Activated CD8-positive, alpha-beta T cell treated with anti-CD3 and anti-CD28 coated beads, Interleukin-2, amount 10 ng/mL, durations not matched to agents 7 days and 5 days (primary cell): ENCODE measurements around the gene PPP1R11. TPM values are rescaled to one million over a fixed set of nuclear protein-coding genes. Genes with fewer than 3 reads are reported as not detected.

Source experiments
- ATAC-seq: fragments of 150-1000 bp; cut with Tn5 transposase; one replicate; pipeline ENCODE4 v1.10.0; 2021; ENCODE audit warnings: moderate library complexity
- CTCF ChIA-PET: fragments of 350-600 bp; sonication (Branson Sonifier 250); formaldehyde crosslinking; loops from one replicate; lab custom pipeline; 2021; ENCODE audit warnings: antibody characterized with exemption; lab: Charles Lee
- POLR2A ChIA-PET: fragments of 350-600 bp; sonication (Branson Sonifier 250); formaldehyde crosslinking; loops from one replicate; lab custom pipeline; 2021; ENCODE audit warnings: antibody characterized with exemption; lab: Charles Lee
- DNase-seq: peaks from one replicate; pipeline ENCODE4 v3.0.0-alpha.2; 2020
- H3K27ac Mint-ChIP-seq: one replicate; pipeline ENCODE4 v1.8.0; 2021; ENCODE audit warnings: mild to moderate bottlenecking, mixed read lengths
- H3K27me3 Mint-ChIP-seq: one replicate; pipeline ENCODE4 v1.8.0; 2021; ENCODE audit warnings: low read depth, mixed read lengths
- H3K36me3 Mint-ChIP-seq: one replicate; pipeline ENCODE4 v1.8.0; 2021; ENCODE audit warnings: low read depth, mixed read lengths
- H3K4me1 Mint-ChIP-seq: one replicate; pipeline ENCODE4 v1.8.0; 2021; ENCODE audit warnings: low read depth, mixed read lengths
- H3K4me3 Mint-ChIP-seq: one replicate; pipeline ENCODE4 v1.8.0; 2021; ENCODE audit warnings: mild to moderate bottlenecking, mixed read lengths
- H3K9me3 Mint-ChIP-seq: one replicate; pipeline ENCODE4 v1.8.0; 2022; ENCODE audit warnings: mixed read lengths; ENCODE audit not compliant: insufficient read depth
- total RNA-seq, 2 experiments: library from RNA; stranded (reverse); gene quantifications; one replicate each; pipeline ENCODE4 v1.2.3, GENCODE V29; 2021

Gene PPP1R11
- total RNA-seq, 2 experiments from 2014 or later, result 48.1 to 50.3 TPM

GRCh38 chr6:30041221-30041620, 25.8 kb upstream of the PPP1R11 start:
- ChIA-PET CTCF (interaction anchor here (0.7 to 1.2 kb wide), 3 partner anchors 19 to 391 kb away, joined by 3 read pairs; no protein-coding TSS in a partner anchor), POLR2A (no interaction called here)
- Mint-ChIP-seq H3K27me3 (no peaks in the 10 kb centered on the region), H3K9me3 (no peaks in the 10 kb centered on the region), H3K4me1 (peaks cover 13% of the 10 kb centered on the region), H3K36me3 (peaks cover 7% of the 10 kb centered on the region), H3K27ac (no peak overlapping the region), H3K4me3 (no peak overlapping the region)
- DNase-seq, result no peak
- no peak for ATAC-seq

- H3K27ac Mint-ChIP-seq, result no peak overlapping the region
- ChIA-PET CTCF (interaction anchor here (1.2 kb wide), 1 partner anchor 19 kb away, joined by 3 read pairs; no protein-coding TSS in a partner anchor), POLR2A (no interaction called here)
- no peaks in the 10 kb centered on the region for H3K27me3 Mint-ChIP-seq
- no peak for DNase-seq
- H3K9me3 Mint-ChIP-seq, result peaks cover under 1% of the 10 kb centered on the region
- no peak for ATAC-seq
- H3K4me3 Mint-ChIP-seq, result no peak overlapping the region
- peaks cover 10% of the 10 kb centered on the region for H3K36me3 Mint-ChIP-seq
- H3K4me1 Mint-ChIP-seq, result peaks cover 14% of the 10 kb centered on the region
Measured at GRCh38 chr6:30041821-30042220, 25.2 kb upstream of the PPP1R11 start.

GRCh38 chr6:30042476-30042875, 24.5 kb upstream of the PPP1R11 start:
- no peak for ATAC-seq
- CTCF ChIA-PET, result no interaction called here
- Mint-ChIP-seq H3K4me3 (no peak overlapping the region), H3K4me1 (peaks cover 17% of the 10 kb centered on the region), H3K36me3 (peaks cover 16% of the 10 kb centered on the region), H3K27me3 (no peaks in the 10 kb centered on the region), H3K9me3 (peaks cover 7% of the 10 kb centered on the region), H3K27ac (no peak overlapping the region)
- POLR2A ChIA-PET, result interaction anchor here (1.0 kb wide), 1 partner anchor 94 kb away, joined by 3 read pairs; no protein-coding TSS in a partner anchor
- no peak for DNase-seq

GRCh38 chr6:30042914-30043313, 24.1 kb upstream of the PPP1R11 start:
- Mint-ChIP-seq H3K36me3 (peaks cover 17% of the 10 kb centered on the region), H3K4me1 (peaks cover 18% of the 10 kb centered on the region), H3K9me3 (peaks cover 9% of the 10 kb centered on the region), H3K4me3 (no peak overlapping the region), H3K27ac (no peak overlapping the region), H3K27me3 (no peaks in the 10 kb centered on the region)
- DNase-seq, result no peak
- ChIA-PET CTCF (no interaction called here), POLR2A (interaction anchor here (1.0 kb wide), 1 partner anchor 94 kb away, joined by 3 read pairs; no protein-coding TSS in a partner anchor)
- no peak for ATAC-seq

- H3K36me3 Mint-ChIP-seq, result peaks cover 22% of the 10 kb centered on the region
- H3K9me3 Mint-ChIP-seq, result peaks cover 9% of the 10 kb centered on the region
- DNase-seq (no peak), ATAC-seq (no peak)
- ChIA-PET CTCF (no interaction called here), POLR2A (interaction anchor here (1.1 kb wide), 1 partner anchor 17 kb away, joined by 4 read pairs; no protein-coding TSS in a partner anchor)
- peaks cover 18% of the 10 kb centered on the region for H3K4me1 Mint-ChIP-seq
- no peak overlapping the region for H3K27ac Mint-ChIP-seq
- H3K27me3 Mint-ChIP-seq, result no peaks in the 10 kb centered on the region
- no peak overlapping the region for H3K4me3 Mint-ChIP-seq
Measured at GRCh38 chr6:30043744-30044143, 23.3 kb upstream of the PPP1R11 start.

GRCh38 chr6:30044630-30045029, 22.4 kb upstream of the PPP1R11 start:
- peaks cover 24% of the 10 kb centered on the region for H3K36me3 Mint-ChIP-seq

GRCh38 chr6:30047220-30047619, 19.8 kb upstream of the PPP1R11 start:
- Mint-ChIP-seq H3K36me3 (peaks cover 26% of the 10 kb centered on the region), H3K4me1 (peaks cover 18% of the 10 kb centered on the region), H3K27me3 (no peaks in the 10 kb centered on the region), H3K27ac (peak overlapping the region; percentile 78), H3K9me3 (peaks cover 9% of the 10 kb centered on the region), H3K4me3 (no peak overlapping the region)
- ChIA-PET CTCF (interaction anchor here (1.1 to 1.3 kb wide), 2 partner anchors 23 to 56 kb away, joined by 3 to 4 read pairs; no protein-coding TSS in a partner anchor), POLR2A (interaction anchor here (2.1 kb wide), 1 partner anchor 14 kb away, joined by 10 read pairs; the partner anchor contains the start of gene POLR1H)
- no peak for DNase-seq
- ATAC-seq, result no peak

More at GRCh38 chr6:30044630-30045029, 22.4 kb upstream of the PPP1R11 start:
- POLR2A ChIA-PET, result interaction anchor here (1.1 kb wide), 1 partner anchor 16 kb away, joined by 4 read pairs; no protein-coding TSS in a partner anchor
- ATAC-seq (no peak), DNase-seq (no peak)
- Mint-ChIP-seq H3K4me1 (peaks cover 18% of the 10 kb centered on the region), H3K27me3 (no peaks in the 10 kb centered on the region), H3K27ac (no peak overlapping the region), H3K4me3 (no peak overlapping the region), H3K9me3 (peaks cover 9% of the 10 kb centered on the region)
- CTCF ChIA-PET, result interaction anchor here (0.7 to 1.5 kb wide), 2 partner anchors 52 to 87 kb away, joined by 3 to 6 read pairs; no protein-coding TSS in a partner anchor

GRCh38 chr6:30053682-30054081, 13.3 kb upstream of the PPP1R11 start:
- peaks cover 40% of the 10 kb centered on the region for H3K36me3 Mint-ChIP-seq
- no peak overlapping the region for H3K27ac Mint-ChIP-seq
- no peaks in the 10 kb centered on the region for H3K4me1 Mint-ChIP-seq
- H3K9me3 Mint-ChIP-seq, result no peaks in the 10 kb centered on the region
- H3K27me3 Mint-ChIP-seq, result no peaks in the 10 kb centered on the region
- CTCF ChIA-PET, result no interaction called here
- no peak for DNase-seq
- H3K4me3 Mint-ChIP-seq, result no peak overlapping the region
- POLR2A ChIA-PET, result interaction anchor here (1.4 kb wide), 1 partner anchor 13 kb away, joined by 4 read pairs; the partner anchor contains the start of gene PPP1R11
- no peak for ATAC-seq

- ChIA-PET CTCF (interaction anchor here (1.2 kb wide), 1 partner anchor 48 kb away, joined by 3 read pairs; no protein-coding TSS in a partner anchor), POLR2A (no interaction called here)
- H3K36me3 Mint-ChIP-seq, result peaks cover 37% of the 10 kb centered on the region
- DNase-seq, result no peak
- ATAC-seq, result no peak
- no peak overlapping the region for H3K27ac Mint-ChIP-seq
- no peak overlapping the region for H3K4me3 Mint-ChIP-seq
- H3K9me3 Mint-ChIP-seq, result no peaks in the 10 kb centered on the region
- peaks cover 14% of the 10 kb centered on the region for H3K4me1 Mint-ChIP-seq
- no peaks in the 10 kb centered on the region for H3K27me3 Mint-ChIP-seq
Measured at GRCh38 chr6:30055513-30055912, 11.5 kb upstream of the PPP1R11 start.

- Mint-ChIP-seq H3K9me3 (no peaks in the 10 kb centered on the region), H3K27ac (peak overlapping the region; percentile 99), H3K4me3 (peak overlapping the region; percentile 98), H3K4me1 (peaks cover 41% of the 10 kb centered on the region), H3K27me3 (no peaks in the 10 kb centered on the region), H3K36me3 (peaks cover 57% of the 10 kb centered on the region)
- ATAC-seq (peak; percentile 21), DNase-seq (no peak)
- ChIA-PET POLR2A (interaction anchor here (0.7 to 2.2 kb wide), 15 partner anchors 8 to 1329 kb away, joined by 3 to 16 read pairs (median 6); partner anchors contain the start of gene TRIM26), CTCF (interaction anchor here (0.9 to 4.7 kb wide), 9 partner anchors 17 to 407 kb away, joined by 3 to 19 read pairs (median 6); no protein-coding TSS in a partner anchor)
Measured at GRCh38 chr6:30060606-30061091, 6.3 kb upstream of the PPP1R11 start.

GRCh38 chr6:30061092-30061857, 5.7 kb upstream of the PPP1R11 start, which contains the start of gene POLR1H:
Gene POLR1H, plus strand, starts transcription at chr6:30061265. Its CDS starts 260 bp downstream, at chr6:30061525.
- ATAC-seq, result peak; percentile 93
- peaks cover 48% of the 10 kb centered on the region for H3K4me1 Mint-ChIP-seq
- H3K4me3 Mint-ChIP-seq, result peak within 1 kb of the TSS; percentile 98
- H3K27ac Mint-ChIP-seq, result peak within 1 kb of the TSS; percentile 99
- H3K9me3 Mint-ChIP-seq, result no peaks in the 10 kb centered on the region
- peaks cover 56% of the 10 kb centered on the region for H3K36me3 Mint-ChIP-seq
- ChIA-PET POLR2A (interaction anchor here (0.7 to 2.2 kb wide), 17 partner anchors 9 to 1330 kb away, joined by 3 to 16 read pairs (median 5); partner anchors contain the start of gene TRIM26), CTCF (interaction anchor here (1.1 to 4.7 kb wide), 7 partner anchors 42 to 414 kb away, joined by 3 to 19 read pairs (median 5); no protein-coding TSS in a partner anchor)
- H3K27me3 Mint-ChIP-seq, result no peaks in the 10 kb centered on the region
- DNase-seq, result peak; percentile 93
